Stimulated activated CD8-positive, alpha-beta memory T cell treated with anti-CD3 and anti-CD28 coated beads, Interleukin-15, amount 100 ng/mL, for 1 hour (primary cell): ENCODE measurements around the gene AMPD3.

ENCODE experiments used
- DNase-seq: peaks from one replicate; pipeline ENCODE4 v3.0.0-alpha.2; 2020; ENCODE audit warnings: low read depth

AMPD3 gene

DNA sequence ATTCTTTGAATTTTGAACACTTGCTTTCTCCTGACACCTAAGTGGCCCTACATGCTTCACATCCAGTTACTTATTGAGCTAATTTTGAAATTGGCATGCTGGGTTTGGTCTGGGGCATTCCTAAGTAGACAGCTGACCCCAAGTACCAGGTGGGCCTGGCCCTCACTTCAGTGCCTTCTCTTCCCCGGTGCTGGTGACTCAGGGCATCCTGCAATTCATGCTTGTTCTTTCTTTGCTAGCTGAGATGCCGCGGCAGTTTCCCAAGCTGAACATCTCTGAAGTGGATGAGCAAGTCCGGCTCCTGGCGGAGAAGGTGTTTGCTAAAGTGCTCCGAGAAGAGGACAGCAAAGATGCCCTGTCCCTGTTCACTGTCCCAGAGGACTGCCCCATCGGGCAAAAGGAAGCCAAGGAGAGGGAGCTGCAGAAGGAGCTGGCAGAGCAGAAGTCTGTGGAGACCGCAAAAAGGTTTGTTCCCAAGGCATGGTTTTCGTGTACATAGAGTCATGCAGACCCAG, 6.3 kb downstream of the AMPD3 start:
- DNase-seq: no peak

DNA sequence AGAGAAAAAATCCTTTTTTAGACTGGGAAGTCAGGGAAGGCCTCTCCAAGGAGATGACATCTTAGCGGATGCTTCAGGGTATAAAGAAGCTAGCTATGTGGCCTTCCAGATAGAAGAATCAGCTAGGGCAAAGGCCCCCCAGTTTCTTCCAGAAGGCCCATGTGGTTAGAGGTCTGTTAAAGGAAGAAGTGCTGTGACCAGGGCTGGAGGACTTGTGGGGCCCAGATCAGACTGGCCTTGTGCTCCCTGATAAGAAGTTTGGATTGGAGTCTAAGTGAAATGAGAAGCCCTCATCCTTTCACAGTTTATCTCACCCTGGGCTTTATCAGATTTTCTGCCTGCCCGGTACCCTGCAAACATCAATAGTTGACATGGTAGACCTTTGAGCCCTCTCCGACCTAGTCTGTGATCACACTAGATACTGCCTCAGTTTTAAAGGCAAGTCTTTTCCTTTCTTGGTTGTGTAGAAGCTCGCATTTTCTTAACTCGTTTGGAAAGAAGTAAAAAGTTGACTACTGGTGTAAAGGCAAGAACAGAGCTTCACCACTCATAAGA, 7.8 kb downstream of the AMPD3 start:
- DNase-seq: no peak

DNA sequence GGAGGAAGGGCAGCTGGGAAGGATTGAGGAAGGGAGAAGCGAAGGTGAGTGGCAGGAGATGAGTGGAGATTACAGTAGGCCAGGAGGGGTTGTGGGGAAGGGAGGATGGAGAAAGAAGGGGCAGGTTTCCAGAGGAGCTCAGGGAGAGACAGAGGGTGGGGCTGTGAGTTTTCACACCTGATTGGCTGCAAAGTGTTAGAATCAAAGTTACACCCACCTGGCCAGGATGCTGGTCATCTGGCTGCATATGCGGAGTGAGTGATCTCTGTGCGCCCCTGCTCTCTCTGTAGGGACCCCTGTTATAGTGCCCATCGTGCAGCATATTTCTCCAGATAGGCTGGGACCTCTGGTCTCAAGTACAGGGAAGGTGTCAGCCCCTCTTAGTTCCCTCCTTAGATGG, 18.3 kb downstream of the AMPD3 start:
- DNase-seq: no peak

DNA sequence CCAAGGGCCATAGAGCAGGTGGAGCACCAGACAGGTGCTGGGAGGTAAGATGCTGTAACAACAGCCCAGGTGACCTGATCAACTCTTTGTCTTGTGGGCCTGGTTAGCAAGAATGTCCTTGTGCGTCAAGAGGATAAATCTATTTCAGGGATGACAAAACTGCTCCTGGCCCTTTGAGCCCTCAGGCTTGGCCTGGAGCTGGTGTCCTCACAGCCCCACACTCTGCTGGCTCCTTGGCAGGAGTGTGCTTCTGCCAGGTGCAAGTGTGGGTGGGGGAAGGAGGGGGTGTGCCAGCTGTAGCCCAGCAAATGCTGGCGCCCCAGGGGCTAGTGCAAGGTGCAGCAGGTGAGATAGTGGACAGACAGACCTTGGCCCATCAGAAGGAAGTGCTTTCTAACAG, 19.5 kb downstream of the AMPD3 start:
- no peak for DNase-seq

DNA sequence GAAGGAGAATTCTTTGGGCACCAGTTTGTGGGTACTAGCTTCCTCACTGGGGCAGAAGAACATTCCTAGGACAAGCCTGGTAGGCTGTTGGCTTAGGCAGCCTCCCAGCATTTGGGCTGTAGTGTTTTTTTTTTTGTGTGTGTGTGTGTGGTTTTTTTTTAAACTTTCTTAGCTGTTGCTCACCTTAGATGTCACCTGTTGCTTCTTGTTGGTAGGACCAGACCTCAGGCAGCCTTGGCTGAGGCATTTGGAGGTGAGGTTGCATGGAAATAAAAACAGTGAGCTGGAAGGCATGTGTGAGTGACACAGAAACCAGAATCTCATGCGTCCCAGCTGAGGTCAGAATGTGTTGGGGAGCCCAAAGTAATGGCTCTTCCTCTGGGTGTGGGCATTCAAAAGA, 21.3 kb downstream of the AMPD3 start:
- DNase-seq: no peak

DNA sequence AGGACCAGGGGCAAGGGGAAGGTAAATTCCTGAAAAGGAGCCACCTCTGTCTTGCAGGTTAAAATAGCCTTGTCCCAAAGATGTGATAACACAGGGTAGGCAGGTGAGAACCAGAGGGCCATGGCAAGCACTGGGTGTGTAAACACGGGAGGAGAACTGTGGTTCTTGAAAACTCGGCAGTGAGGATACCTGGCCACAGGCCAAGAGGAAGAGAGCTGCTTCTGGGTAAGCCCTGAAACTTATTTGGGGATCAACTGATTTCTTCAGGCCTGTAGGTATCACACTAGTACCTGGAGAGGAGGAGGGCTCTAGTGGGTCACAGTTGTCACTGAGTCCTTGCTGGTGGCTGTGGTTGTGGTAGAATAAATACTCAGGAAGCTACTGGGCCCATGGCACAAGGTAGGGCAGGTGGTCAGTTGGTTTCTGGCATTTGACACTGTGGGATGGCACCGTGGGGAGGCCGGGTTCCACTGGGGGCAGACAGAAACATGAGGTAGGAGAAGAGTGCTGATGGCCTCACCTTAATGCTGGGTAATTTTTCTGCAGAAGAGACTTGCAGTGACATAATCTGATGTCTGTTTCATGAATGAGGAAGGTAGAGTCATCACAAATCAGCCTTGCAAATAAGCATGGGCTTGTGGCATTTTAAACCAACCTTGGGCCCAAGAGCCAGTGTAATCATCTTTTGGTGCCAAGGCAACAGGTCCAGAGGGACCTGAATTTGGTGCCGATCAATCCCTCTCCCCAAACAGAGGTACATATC, 22.0 kb downstream of the AMPD3 start:
- DNase-seq: no peak

DNA sequence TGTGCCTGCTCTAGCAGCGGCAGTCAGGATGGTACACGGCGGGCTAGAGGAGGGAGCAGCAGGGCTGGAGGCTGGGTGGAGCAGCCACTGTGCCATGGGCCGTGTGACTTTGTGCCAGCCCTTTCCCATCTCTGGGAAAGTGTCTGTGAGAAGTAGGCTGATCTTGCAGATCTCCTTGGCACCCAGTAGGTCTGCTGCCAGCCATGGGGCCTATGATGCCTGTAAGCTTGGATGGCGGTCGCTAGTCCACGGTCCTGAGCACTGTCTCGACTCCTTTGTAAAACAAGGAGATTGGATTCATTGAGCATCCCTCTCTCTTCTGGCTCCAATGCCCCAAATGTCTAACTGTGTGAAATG, 22.6 kb downstream of the AMPD3 start:
- DNase-seq: no peak

DNA sequence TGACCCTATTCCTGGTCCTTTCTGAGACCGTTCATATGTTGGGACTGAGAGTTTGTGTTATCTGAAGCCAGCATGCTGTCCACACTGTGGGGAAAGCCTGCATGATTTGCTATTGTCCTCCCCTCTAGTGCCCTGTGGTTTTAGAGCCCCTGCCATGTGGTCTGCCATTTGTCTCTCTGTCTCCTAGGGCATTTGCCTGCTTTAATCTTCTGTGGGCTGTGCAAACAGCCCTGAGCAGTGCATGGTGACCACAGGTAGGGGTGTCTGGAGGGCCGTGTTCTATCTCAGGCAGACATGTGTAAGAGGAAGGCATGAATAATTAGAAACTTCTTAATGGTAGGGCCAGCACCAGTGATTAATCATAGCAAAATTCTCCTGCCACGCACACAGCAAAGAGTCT, 23.0 kb downstream of the AMPD3 start:
- no peak for DNase-seq

DNA sequence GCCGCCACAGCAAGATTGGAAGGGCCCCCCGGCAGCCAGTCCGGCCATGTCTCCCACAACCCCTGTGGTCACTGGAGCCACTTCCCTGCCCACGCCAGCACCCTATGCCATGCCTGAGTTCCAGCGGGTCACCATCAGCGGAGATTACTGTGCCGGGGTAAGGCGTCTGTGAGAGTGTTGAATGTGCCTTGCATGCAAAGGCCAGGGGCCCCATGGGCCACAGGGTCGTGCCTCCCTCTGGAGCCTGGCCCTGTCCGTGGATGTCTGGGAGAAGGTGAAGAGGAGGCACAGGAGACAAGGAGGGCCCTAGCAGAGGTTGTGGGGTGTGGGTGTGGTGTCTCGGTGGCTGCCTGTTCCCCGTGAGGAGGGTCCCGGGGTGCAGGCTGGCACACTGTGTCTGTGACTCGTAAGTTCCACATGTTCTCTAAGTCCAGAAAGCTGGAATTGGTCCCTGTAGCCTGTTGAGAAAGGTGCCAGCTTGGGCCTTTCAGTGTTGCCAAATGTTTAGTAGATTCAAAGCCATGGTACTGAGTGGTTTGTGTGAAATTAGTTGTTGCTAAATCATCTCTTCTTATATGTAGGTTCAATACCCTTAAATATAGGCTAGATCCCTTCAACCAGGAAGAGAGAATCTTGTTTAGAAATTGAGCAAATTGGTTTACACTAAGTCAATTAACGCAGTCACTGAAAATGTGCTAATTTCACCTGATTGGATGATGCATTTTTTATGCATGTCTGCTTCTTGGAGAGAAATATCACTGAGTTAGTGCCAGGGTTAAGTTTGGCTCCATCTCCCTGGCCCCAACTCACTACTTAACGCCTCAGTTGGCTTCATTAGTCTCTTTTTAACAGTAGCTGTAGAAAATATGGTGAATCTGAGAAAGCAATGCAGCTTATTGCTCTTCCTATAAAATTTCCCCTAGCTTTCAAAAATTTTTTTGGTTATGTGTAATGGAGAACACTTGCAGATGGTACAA, 23.8 kb downstream of the AMPD3 start:
- no peak for DNase-seq

DNA sequence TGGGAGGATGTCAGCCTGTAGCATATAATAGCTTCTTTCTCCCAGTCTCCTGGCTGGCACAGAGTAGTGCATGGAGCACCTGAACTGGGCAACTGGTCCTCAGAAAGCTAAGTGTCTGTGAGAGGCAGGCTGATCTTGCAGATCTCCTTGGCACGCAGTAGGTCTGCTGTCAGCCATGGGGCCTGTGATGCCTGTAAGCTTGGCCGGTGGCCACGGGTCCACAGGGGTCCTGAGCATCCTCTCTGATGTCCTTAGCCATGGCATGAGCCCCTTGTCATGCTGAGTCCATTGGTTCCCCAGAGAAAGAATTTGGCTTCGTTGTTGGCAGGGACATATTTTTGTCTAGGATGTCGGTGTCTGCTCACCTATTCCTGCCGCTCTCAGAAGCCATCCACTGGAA, 25.0 kb downstream of the AMPD3 start:
- DNase-seq: no peak

DNA sequence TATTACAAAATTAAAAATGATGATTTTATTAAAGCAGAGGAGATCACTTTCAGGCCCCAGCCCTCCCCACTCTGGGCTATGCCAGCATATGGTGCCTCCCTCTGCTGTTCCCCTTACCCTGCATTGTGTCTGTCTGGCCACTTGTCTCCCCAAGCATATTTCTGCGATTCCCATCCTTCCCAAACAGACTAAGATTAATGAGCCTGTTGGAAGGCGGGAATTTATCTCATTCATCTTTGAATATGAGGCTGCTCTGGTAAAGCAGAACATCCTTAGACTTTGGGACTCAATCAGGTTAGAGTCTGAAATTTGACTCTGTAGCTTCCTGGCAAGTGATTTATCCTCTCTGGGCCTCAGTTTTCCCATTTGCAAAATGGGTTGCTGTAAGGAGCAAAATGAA, 25.7 kb downstream of the AMPD3 start:
- no peak for DNase-seq

DNA sequence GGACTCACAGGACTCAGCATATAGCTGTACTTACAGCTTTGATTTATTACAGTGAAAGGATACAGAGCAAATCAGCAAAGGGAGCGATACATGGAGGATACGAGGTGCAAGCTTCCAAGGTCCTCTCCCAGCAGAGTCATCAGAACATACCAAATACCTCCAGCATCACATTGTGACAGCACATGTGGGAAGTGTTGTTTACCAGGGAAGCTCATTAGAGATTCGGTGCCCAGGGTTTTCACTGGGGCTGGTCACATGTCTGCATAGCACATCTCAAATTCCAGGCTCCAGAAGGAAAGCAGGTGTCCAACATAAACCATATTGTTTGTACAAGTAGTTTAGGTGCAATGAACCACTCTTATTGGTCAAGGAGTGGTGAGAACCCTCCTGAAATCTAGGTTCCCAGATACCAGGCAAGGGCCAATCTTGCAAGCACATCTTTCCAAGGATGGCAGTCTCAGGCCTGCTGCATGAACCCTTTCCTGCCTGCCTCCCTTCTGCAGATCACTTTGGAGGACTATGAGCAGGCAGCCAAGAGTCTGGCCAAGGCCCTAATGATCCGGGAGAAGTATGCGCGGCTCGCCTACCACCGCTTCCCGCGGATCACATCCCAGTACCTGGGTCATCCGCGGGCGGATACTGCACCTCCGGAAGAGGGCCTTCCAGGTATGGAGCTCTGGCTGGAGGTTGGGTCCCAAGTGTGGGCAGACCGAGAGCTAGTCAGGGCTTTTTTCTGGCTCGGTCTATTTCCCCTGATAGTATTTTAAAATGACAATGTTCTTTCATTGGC, 26.7 kb downstream of the AMPD3 start:
- no peak for DNase-seq

DNA sequence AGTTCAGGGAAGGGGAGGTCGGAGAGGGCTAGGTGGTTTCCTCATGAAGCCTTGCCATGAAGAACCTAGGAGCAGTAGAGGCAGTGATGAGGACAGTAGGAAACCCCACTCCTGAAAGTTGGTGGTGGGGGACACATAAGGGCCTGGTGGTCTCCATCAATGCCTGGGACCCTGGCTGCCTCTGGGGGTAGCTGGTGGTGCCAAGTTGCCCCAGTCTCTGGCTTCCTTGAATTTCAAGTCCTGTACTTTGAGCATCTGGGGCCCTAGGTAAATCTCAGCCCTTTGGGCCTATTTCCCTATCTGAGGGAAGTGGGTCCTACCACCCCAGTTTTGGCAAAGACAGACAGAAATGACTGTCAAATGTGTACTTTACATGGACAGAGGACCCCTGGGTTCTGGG, 28.1 kb downstream of the AMPD3 start:
- no peak for DNase-seq

DNA sequence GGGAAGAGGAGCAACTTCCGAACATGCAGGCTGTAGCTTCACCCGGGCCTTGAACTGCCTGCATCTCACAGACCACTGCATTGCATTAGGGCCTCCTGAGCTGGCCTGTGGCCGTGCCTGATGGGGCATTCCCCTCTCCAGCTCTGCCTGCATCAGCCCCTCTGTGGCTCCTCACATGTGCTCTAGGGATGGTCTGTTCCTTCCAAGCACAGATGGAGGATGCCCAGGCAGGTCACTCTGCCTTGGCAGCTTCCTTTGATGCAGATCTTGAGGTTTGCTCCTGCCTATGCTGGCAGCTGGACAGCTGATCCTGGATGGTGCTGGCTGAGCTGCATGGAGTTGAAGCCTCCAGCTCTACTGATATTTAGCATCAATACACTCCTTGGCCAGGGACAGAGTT, 28.5 kb downstream of the AMPD3 start:
- DNase-seq: no peak

DNA sequence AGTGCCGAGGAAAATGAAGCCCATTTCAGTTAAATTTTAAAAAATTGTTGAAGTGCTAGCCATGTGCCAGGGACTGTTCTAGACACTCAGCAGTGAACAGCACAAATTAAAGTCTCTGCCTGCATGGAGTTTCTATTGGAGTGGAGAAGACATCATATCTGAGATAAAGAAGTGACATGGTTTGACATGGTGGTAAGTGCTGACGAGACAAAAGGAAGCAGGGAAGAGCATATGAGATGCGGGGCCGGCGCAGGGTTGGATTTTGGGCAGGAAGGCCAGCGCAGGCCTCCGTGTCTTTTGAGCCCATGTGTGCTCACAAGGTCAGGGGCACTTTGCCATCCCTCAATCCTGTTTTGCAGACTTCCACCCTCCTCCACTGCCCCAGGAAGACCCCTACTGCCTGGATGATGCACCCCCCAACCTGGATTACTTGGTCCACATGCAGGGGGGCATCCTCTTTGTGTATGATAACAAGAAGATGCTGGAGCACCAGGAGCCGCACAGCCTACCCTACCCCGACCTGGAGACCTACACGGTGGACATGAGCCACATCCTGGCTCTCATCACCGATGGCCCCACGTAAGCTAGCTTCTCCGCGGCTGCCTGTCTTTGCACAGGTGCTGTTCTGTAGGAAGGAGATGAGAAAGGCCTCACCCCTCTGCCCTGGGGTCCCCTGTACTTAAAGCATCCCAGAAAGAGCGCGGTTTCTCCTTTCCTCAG, 29.6 kb downstream of the AMPD3 start:
- DNase-seq: no peak

DNA sequence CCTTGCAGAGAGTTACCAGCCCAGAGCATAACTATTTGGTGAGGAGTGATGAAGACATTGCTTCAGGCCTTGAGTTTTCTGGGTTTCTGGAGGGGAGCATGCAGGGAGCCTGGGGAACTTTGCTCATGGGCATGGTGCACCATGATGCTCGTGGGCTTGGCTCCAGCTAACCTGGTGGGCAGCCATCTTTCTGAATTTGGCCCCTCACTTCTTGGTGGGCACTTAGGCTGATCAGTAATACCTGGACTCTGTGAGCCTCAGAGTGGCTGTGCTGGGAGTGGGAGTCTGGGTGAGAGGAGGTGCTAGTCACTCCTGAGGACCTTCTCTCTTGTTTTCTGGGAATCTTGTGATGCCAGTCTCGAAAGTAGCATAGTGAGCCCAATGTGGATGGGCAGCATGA, 30.6 kb downstream of the AMPD3 start:
- no peak for DNase-seq

DNA sequence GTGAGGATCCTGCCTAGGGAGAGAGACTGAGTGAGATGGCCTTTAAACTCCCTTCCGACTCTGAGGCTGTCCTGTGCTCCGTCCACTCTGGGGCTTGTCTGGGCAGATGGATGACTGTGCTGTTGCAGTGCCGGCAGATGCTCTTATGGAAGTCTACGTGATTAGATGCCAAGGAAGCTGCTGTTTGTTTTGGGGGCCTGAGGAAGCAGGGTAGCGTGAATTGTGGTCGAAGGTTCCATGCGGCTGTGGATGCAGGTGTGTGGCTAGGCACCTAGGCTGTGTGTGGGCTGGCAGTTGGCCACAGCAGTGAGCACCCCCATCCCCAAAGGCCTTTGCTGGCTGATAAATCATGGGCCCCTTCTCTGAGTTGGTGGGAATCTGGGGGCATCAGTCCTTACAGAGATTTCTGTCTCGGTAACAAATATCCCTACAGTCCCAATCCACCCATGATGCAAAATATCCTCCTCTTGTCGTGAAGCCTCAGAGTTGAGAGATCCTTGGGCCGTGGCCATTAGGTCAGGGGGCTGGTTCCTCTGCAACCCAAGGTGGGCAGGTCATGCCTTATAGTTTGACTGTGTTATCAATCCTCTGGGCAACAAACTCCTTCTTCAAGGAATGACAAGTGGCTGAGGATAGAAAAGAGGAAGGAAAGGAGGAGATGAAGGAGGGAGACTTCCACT, 31.2 kb downstream of the AMPD3 start:
- no peak for DNase-seq

DNA sequence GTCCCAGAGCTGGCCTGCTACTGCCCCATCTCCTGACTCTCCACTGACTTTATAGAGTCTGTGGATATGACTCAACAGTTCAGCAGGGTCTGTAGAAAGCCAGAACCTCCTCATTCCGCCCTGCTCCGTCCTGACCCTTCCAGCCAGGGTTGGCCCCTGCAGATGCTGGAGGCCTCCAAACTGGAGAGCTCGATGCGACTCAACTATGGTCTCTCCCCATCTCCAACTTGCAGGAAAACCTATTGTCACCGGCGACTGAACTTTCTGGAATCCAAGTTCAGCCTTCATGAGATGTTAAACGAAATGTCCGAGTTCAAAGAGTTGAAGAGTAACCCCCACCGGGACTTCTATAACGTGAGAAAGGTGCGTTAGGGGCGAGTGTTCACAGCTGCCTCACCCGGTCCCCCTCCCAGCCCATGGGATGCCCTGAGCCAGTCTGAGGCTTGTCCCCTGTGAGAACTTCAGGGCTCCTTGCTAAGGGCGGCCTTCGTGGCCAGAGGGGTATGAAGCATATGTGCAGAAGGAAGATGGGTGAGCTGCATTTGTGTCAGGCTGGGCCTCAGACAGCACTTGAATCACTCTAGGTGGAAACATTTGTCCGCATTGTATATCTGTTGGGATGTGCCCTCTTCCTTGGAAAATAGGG, 32.1 kb downstream of the AMPD3 start:
- no peak for DNase-seq

DNA sequence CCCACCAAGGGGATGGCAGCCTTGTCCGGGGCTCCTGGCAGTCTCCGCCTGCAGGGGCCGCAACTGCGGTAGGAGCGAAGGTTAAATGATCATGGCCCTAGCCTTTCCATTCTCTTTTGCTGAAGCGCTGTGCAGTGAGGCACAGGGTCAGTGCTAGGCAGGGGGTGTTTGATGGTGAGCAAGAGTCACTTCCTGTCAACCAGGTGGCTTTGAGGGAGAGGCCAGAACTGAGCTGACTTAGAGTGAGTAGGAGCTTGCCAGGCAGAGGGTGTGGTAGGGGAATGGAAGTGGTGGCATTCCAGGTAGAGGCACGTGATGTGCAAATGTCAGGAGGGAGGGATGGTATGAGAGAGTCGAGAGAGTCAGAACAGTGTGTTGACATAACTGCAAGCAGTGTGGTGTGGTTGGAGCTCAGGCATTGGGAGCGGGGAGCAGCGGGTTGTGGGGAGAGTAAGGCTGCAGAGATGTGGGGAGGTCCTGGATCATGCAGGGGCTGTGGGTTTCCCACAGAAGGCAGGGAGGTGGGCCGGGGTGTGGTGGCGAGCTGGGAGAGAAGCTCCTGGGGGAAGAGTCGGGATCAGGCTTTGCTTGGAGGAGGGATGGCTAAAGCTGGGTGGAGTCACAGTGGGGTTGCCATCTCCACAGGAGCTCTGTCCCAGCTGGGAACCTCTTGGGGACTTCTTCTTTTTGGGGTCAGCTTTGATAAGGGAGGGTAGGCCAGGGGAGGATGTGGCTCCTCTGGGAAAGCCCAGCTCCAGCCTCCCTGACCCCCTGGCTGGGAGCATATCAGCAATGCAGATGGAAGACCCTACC, 33.3 kb downstream of the AMPD3 start:
- DNase-seq: no peak
